Measurements from ENCODE around the gene HRH2. TPM values are rescaled to one million over a fixed set of nuclear protein-coding genes. Genes with fewer than 3 reads are reported as not detected.

The HRH2 gene
- total and polyA plus RNA-seq, 9 of the 15 experiments (the other 6 are each of a cell fraction or from before 2014, with no cell fraction given), result 0.04 TPM; not detected in 8

DNA sequence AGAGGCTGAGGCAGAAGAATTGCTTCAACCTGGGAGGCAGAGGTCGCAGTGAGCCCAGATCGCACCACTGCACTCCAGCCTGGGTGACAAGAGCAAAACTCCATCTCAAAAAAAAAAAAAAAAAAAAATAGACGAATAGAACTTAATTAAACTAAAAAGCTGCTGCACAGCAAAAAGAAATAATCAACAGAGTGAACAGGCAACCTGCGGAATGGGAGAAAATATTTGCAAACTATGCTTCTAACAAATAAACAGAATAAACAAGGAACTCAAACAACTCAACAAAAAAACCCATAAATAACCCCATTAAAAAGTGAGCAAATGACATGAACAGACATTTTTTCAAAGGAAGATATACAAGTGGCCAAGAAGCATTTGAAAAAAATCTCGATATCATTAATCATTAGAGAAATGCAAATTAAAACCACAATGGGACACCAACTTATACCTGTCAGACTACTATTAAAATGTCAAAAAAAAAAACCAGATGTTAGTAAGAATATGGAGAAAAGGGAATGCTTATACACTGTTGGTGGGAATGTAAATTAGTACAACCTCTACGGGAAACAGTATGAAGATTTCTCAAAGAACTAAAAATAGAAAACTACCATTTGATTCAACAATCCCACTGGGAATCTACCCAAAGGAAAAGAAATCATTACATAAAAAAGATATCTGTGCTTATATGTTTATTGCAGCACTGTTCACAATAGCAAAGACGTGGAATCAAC lies 21.9 kb upstream of the HRH2 start (continued):
- TF ChIP-seq HMG20B (CRISPR knock-in tag; IDR thresholded peaks at IDR 0.05), result no peak

DNA sequence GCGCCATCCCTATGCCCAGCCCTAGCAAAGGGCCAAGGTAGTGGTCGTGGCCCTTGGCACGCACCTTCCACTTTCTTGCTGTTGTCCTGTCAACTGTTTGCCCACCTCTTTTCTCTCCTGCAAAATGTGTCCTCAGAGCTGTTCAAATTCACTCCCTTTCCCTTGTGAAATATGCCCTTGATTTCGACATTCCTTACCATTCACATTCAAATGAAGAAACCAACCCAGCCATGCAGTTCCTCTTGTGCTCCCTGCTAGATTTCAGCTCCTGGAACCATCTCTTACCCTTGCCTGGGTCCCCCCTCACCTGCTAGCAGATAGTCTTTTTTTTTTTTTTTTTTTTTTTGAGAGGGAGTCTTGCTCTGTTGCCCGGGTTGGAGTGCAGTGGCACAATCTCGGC lies 19.6 kb upstream of the HRH2 start:
- in situ Hi-C loops (cut with MboI), result no loop called here
- CTCF ChIA-PET (ENCODE audit: low intra/inter-chr PET ratio), result no interaction called here
- peaks cover 8 to 27% of the 10 kb centered on the region in 2 experiments; a peak in 4 of 5 replicates for H3K27me3 ChIP-seq (ENCODE audit: control insufficient read depth in 2 of 2, insufficient read depth in 2 of 2, low read length in 2 of 2)
- no peaks in the 10 kb centered on the region for H3K79me2 ChIP-seq (ENCODE audit: control insufficient read depth, insufficient read depth, low read length)
- 0% methylated on average over 6 of the region's 6 CpGs for WGBS (ENCODE audit: insufficient coverage, low coverage, missing lambda C conversion rate)
- intact Hi-C loops (cut with micrococcal nuclease), result no loop called here
- H3K9me3 ChIP-seq (replicated peaks; ENCODE audit: control insufficient read depth, insufficient read depth, low read depth, low read length), result no peaks in the 10 kb centered on the region
- H3K9me1 ChIP-seq (ENCODE audit: control insufficient read depth, insufficient read depth, low read length), result no peaks in the 10 kb centered on the region
- no peak overlapping the region for H3K4me3 ChIP-seq
- H3K4me1 ChIP-seq (replicated peaks in 1 of 2; ENCODE audit: control insufficient read depth in 2 of 2, insufficient read depth in 2 of 2, low read length in 2 of 2), result no peaks in the 10 kb centered on the region
- H4K20me1 ChIP-seq (replicated peaks; ENCODE audit: control insufficient read depth, insufficient read depth, low read length), result peaks cover 7% of the 10 kb centered on the region; the same call in 1 of the 2 replicates
- H2AFZ ChIP-seq (ENCODE audit: low read depth, low read length), result no peak overlapping the region
- no TSS peak for BruUV-seq (replicated peaks)
- FAIRE-seq (no peak), ATAC-seq (no peak), DNase-seq (ENCODE audit: extremely low read depth in 1 of 4, low spot score in 3 of 4) (no peak)
- no peak overlapping the region for H3K9ac ChIP-seq (ENCODE audit: insufficient read depth in 1 of 2, low read depth in 2 of 2, low read length in 2 of 2)
- no peak for TF ChIP-seq PTBP1 (IDR thresholded peaks at IDR 0.05; ENCODE audit: low read depth, low read length)
- no peak overlapping the region for H3K4me2 ChIP-seq (ENCODE audit: insufficient read depth, low read length)
- H3K27ac ChIP-seq (ENCODE audit: extremely low read depth, low read depth, low read length), result no peak overlapping the region
- H3K36me3 ChIP-seq (ENCODE audit: control insufficient read depth, insufficient read depth, low read length), result no peaks in the 10 kb centered on the region
- POLR2A ChIA-PET, result interaction anchor here (0.7 kb wide), 1 partner anchor 29 kb away, joined by 3 read pairs; no protein-coding TSS in a partner anchor
